ENCODE measurements around the gene APBB1.

APBB1 gene

DNA sequence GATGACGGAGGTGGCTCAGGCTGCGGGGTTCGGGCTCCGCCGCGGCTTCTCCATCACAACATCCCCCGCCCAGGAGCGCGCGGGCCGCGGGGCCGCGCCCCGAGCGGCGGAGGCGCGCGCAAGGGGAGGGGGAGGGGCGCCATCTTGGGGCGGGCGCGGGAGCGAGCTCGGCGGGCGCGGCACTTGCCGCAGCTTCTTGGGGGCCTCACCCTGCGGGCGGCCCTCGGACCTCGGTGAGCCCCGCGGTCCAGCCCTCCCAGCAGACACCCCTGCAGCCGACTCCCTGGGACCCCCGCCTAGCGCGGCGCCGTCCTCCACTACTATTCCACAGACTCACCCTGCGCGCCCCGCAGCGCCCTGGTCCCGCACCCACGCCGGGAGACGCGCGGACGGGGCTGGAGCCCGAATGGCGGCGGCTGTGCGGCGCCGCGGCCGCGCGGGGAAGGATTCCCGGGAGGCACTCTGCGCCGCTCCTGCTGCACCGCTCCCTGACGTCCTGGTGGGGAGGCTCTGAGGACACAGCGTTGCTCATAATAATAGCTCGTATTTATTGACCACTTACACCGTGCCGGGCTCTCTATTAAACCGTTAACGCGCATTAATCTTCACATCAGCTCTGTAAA, at the start of gene APBB1:
Gene APBB1 (minus strand): TSS at position 86 of the 623 bp plus-strand sequence. CDS start 7,747 bp downstream, outside the sequence.
- peak; percentile 23 to 43 for DNase-seq (ENCODE audit: low read depth in 2 of 2, low spot score in 1 of 2)

DNA sequence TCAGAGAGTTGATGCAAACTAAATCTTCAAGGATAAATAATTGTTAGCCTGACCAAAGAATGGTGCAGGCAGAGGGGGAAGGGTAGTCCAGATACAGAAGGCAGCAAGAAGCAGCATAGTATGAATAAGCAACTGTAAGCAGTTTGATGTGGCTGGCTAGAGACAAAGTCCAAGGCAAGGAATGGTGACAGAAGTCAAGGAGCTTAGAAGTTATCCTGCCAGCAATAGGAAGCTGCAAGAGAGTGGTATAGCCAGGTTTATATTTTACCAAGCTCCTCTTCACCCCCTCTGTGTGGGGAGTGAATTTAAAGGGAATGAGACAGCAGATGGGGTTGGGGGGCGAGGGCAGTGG, 40.2 kb upstream of the APBB1 start:
- no peak for DNase-seq (ENCODE audit: low read depth in 2 of 2, low spot score in 1 of 2)

- no peak for DNase-seq (ENCODE audit: low read depth in 2 of 2, low spot score in 1 of 2)
Observed at GRCh38 chr11:6458352-6459098, 39.6 kb upstream of the APBB1 start.

DNA sequence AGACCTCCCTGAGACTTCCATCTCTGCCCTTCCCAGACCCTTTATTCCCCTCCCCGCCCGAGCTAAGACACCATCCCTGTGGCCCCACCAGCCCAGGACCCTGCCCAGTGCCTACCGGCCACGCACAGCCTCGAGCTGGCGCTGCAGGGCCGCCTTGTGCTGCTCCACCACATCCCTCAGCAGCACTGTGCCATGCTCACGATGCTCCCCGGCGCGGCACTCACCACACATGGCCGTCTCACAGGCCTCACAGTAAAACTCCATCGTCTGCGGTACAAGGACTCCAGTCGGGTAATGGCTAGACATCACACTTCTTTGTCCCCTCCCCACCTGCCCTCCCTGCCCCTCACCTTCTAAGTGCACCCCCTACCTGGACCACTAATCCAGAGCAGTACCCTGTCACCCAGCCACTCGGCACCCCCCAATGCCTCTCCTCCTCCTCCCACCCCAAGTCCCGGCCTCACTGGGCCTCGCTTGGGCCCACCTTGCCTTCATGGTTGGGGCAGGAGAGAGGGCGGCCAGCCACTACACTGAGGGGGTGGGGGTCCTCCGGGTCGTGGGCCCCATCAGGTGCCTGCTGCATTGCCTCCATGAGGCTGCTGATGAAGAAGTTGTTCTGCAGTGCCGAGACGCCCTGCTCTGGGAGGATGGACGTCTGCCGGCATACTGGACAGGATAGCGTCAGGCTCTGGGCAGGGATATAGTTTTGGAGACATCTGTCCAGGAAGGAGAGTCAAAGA, 38.9 kb upstream of the APBB1 start:
- no peak for DNase-seq (ENCODE audit: low read depth in 2 of 2, low spot score in 1 of 2)

- no peak for DNase-seq (ENCODE audit: low read depth in 2 of 2, low spot score in 1 of 2)
Observed at GRCh38 chr11:6456361-6457073, 37.6 kb upstream of the APBB1 start.

GRCh38 chr11:6455070-6455469, 36.2 kb upstream of the APBB1 start:
- DNase-seq (ENCODE audit: low read depth in 2 of 2, low spot score in 1 of 2), result no peak

DNA sequence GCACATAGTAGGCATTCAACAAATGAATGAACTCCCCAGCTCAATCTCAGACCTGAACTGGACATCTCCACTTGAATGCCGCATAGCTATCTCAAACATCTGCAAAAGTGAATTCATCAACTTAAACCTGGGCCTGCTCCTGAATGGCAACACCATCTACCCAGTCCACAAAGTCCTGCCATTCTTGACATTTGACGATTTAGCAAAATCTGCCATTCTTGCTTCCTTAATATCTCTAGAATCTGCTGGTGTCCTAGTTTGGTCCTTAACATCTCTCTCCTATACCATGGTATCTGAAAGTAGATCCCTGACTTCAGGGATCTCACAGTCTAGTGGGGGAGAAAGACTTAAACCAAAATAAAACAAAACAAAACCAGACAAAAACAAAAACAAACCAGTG, 34.3 kb upstream of the APBB1 start:
- DNase-seq (ENCODE audit: low read depth in 2 of 2, low spot score in 1 of 2), result no peak

GRCh38 chr11:6452219-6452618, 33.3 kb upstream of the APBB1 start:
- no peak for DNase-seq (ENCODE audit: low read depth in 2 of 2, low spot score in 1 of 2)

DNA sequence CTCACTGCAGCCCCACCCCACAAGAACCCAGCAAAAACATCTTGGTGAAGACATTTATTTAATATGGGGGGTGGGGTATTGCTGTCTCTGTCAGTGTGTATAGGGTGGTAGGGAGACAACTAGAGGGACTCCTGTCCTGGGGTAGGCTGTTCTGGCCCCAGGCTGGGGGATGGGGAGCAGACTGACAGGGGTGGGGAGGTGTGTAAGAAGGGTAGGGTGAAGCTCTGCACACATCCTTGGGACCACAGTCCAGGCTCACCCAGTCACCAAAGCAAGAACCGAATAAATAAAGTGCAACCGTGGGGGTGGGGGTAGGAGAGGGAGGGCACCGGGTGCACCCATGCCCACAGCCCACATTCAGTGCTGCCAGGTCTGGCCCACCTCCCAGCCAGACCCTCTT, 29.7 kb upstream of the APBB1 start:
- DNase-seq (ENCODE audit: low read depth in 2 of 2, low spot score in 1 of 2), result no peak

GRCh38 chr11:6443269-6444003, 24.5 kb upstream of the APBB1 start:
- peak; percentile 12 to 21 for DNase-seq (ENCODE audit: low read depth in 2 of 2, low spot score in 1 of 2)

DNA sequence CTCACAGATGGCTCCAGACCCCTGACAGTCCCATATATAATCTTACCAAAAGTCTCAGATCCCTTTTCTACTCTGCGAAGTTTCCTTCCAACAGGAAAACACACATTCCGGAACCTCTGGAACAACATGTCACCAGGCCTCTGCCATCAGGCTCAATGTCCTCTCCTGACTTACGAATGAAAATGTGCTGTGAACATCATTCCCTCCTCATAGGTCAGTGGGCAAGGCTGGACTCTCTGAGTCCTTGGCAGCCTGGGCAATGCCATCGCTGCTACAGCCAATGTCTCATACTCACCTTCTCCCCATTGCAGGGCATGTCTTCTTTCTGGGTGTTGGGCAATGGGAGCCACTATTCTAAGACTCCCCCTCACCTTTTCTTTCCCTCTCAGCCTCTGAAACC, 23.5 kb upstream of the APBB1 start:
- no peak for DNase-seq (ENCODE audit: low read depth in 2 of 2, low spot score in 1 of 2)

DNA sequence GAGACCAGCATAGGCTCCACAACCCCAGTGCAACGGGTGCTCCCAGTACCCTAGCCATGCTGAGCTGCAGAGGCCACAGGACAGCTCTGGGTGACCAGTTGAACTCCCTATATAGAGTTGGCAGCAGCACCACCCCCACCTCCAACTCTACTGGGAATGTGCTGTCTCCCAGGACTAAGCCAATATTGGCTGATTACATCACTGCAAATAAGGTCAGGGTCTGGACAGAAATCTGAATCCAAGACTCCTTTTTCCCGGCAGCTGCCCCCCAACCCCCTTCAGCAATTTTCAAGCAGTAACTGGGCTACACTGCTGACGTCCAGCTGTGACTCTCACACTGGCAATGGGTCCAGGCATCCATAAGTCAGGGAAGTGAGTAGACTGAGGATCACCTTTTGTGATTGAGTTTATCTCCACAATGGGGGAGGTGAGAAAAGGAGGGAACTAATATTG, 22.0 kb upstream of the APBB1 start, which contains the start of gene HPX:
Gene HPX (minus strand): TSS at position 82 of the 453 bp plus-strand sequence. CDS start 24 bp downstream, at position 58.
- DNase-seq (ENCODE audit: low read depth in 2 of 2, low spot score in 1 of 2), result no peak

GRCh38 chr11:6438979-6439571, 20.2 kb upstream of the APBB1 start:
- no peak for DNase-seq (ENCODE audit: low read depth in 2 of 2, low spot score in 1 of 2)

GRCh38 chr11:6437993-6438392, 19.1 kb upstream of the APBB1 start:
- no peak for DNase-seq (ENCODE audit: low read depth in 2 of 2, low spot score in 1 of 2)

GRCh38 chr11:6437423-6437822, 18.5 kb upstream of the APBB1 start:
- DNase-seq (ENCODE audit: low read depth in 2 of 2, low spot score in 1 of 2), result no peak

DNA sequence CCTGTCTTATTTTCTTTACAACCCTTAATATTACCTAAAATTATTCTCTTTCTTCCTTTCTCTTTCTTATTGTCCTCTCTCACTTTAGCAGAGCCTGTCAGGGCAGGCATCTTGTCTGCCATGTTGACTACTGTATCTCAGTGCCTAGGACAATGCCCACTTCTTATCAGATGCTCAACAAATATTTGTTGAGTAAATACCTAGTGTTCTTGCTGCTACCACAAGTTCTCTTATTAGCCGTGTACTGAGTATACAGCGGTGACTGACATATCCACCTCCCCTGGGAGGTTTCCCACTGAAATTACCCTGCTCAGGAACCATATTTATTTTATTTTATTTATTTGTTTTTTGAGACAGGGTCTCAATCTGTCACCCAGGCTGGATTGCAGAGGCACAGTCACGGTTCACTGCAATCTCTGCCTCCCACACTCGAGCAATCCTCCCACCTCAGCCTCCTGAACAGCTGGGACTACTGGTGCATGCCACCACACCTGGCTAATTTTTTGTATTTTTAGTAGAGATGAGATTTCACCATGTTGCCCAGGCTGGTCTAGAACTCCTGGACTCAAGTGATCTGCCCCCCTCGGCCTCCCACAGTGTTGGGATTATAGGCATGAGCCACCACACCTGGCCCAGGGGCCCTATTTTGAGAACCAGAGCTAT, 15.2 kb upstream of the APBB1 start:
- no peak for DNase-seq (ENCODE audit: low read depth in 2 of 2, low spot score in 1 of 2)

DNA sequence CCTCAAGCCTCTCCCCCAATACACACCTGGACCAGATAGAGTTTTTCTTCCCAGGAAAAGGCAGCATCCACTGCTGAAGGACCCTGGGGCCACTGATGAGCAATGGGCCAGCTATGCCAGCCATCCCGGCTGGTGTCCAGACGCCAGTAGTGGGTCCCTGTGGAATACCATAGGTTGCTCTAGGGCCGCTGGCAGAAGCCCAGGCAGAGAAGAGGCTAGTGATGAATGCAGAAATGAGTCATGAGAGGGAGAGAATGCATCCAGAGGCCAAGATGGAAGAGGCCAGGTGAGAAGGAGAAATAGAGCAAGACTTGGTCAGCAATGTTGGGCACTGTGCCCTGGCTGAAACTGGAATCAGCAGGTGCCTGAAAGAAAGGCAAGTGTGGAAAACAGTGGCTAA, 13.0 kb upstream of the APBB1 start:
- no peak for DNase-seq (ENCODE audit: low read depth in 2 of 2, low spot score in 1 of 2)

DNA sequence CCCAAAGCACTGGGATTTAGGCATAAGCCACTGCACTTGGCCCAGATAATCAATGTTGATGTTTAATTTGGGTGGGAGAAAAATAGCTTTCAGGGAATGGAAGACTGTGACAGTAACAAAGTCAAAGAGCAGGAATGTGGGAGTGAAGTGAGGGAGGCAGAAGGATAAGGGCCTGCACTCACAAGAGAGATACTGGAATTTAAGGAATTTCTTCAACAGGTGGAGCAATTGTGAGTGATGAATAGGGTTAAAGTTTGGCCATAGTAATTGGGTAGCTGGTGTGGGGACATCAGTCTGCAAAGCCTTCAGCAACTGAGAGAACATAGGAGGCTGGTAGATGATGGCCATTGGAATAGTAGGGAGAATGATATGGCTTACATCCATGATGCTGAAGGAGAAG, 8.6 kb upstream of the APBB1 start:
- no peak for DNase-seq (ENCODE audit: low read depth in 2 of 2, low spot score in 1 of 2)

DNA sequence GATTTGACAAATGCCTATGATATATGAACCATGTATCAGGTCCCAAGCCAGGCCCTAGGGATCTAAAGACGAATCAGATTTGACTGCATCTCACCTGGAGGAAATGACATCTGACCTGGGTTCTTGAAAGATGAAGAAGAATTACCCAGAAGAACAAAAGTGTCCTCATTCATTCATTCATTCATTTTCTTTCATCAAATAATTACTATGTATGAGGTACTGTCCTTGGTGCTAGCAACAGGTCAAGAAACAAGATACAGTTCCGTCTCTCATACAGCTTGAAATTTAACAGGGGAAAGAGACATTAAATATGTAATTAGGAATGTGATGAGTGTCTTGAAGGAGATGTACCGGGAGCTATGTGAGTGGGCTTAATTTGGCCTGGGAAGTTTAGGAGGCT, 1.8 kb upstream of the APBB1 start:
- DNase-seq (ENCODE audit: low read depth in 2 of 2, low spot score in 1 of 2), result no peak

DNA sequence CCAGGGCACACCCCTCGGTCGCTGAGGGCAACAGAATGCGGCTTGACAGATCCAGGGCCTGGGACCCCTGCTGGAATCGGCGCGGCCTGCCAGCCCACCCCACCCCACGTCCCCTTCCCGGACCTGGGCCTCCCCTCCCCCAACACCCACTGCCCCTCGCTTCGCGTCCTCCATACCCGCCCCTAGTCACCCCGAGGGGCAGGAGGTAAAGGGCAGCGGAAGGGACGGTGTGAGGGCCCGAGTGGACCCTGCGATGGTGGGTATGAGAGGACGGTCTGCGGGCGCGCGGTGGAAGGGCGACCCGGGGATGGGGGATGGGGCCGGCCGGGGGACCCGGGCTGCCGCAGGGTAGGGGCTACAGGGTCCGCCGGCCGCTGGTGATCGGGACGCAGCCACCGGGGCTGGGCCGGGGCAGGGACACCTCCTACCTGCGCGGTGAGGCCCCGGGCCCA, 311 bp downstream of the APBB1 start:
- no peak for DNase-seq (ENCODE audit: low read depth in 2 of 2, low spot score in 1 of 2)
